ENCODE measurements around the gene SAMD5.
A peak's percentile ranks its signal among the peaks of the same experiment; 100 is the strongest.

The SAMD5 gene

DNA sequence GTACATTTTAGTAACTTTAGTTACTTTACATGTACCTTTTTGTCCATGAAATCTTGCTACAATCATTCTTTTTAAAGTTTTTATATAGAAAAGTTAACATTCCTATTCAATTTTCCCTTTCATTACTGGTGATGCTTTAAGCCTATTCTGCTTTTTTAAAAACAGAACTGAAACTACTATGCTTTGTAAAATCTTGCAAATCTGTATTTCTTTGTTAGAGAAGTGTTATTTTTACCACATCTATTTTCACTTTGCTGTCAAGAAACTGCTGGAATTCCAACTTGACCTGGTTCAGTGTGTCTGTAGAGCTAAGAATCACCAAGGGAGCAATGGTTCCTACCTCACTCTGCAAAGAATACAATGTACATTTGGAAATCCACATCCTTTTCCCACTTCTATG lies 21.8 kb upstream of the SAMD5 start:
- DNase-seq (ENCODE audit: low read depth): no peak
- TF ChIP-seq, protein P1, sequence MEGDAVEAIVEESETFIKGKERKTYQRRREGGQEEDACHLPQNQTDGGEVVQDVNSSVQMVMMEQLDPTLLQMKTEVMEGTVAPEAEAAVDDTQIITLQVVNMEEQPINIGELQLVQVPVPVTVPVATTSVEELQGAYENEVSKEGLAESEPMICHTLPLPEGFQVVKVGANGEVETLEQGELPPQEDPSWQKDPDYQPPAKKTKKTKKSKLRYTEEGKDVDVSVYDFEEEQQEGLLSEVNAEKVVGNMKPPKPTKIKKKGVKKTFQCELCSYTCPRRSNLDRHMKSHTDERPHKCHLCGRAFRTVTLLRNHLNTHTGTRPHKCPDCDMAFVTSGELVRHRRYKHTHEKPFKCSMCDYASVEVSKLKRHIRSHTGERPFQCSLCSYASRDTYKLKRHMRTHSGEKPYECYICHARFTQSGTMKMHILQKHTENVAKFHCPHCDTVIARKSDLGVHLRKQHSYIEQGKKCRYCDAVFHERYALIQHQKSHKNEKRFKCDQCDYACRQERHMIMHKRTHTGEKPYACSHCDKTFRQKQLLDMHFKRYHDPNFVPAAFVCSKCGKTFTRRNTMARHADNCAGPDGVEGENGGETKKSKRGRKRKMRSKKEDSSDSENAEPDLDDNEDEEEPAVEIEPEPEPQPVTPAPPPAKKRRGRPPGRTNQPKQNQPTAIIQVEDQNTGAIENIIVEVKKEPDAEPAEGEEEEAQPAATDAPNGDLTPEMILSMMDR (conservative IDR thresholded peaks at IDR 0.05; ENCODE audit: low read length): no peak

DNA sequence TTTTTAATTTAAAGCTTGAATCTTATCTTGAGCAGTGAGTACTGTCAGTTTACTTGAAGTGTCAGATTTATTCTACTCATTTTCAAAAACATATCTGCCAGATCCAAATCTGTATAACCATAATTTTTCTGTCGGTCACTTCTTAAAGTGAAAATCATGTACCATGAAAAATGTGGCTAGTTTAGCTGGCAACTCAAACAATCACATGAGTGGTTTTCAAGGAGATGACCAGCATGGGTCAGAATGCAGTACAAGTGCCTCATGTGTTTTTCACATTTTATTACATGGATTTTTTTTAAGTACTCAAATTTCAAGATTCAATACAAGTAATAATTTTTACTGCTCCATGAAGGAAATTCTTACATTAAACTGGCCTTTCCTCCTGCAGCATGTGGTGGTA lies 11.0 kb upstream of the SAMD5 start:
- H3K4me3 ChIP-seq (ENCODE audit: low read length): no peak overlapping the region
- no peak for DNase-seq (ENCODE audit: low read depth)
- TF ChIP-seq, protein P1 (conservative IDR thresholded peaks at IDR 0.05; ENCODE audit: low read length): no peak

More for the DNA sequence above, 21.8 kb upstream of the SAMD5 start:
- H3K4me3 ChIP-seq (ENCODE audit: low read length): no peak overlapping the region

DNA sequence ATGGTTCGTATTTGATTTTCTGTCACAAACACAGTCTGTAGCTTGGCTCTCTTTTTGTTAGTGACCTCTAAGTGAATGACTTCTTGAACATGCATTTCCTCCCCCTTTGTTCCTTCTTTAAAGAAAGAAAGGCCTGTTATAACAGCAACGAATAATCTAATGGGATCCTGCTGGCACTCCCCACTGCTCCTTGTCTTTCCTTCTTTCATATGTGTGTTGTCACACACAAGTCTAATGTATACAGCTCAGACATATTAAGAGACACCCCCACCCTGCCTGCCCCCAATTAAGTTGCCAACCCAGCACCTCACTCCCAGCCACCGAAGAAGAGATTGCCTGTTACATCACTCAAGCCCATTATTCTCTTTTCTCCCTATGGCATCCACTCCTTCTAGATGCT lies 4.9 kb upstream of the SAMD5 start:
- DNase-seq (ENCODE audit: low read depth): no peak
- no peak overlapping the region for H3K4me3 ChIP-seq (ENCODE audit: low read length)
- TF ChIP-seq, protein P1 (conservative IDR thresholded peaks at IDR 0.05; ENCODE audit: low read length): no peak

DNA sequence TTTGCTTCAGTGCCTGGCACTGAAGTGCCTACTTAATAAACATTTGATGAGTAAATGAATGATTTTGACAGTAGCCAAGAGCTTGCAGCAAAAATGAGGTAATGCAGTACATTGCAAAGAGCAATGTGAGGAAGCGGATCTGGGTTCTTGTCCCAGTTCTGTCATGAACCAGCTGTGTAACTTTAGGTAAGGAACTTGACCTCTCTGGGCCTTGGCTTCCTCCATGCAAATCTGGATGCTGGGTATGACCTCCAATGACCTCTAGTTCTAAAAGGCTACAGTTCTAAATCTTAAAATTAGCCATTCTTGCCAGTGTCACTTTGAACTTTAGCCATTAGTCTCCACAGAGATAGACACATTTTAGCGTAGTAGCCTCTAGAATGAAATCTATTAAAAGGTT lies 3.6 kb upstream of the SAMD5 start:
- H3K4me3 ChIP-seq (ENCODE audit: low read length): no peak overlapping the region
- DNase-seq (ENCODE audit: low read depth): no peak
- TF ChIP-seq, protein P1 (conservative IDR thresholded peaks at IDR 0.05; ENCODE audit: low read length): no peak

DNA sequence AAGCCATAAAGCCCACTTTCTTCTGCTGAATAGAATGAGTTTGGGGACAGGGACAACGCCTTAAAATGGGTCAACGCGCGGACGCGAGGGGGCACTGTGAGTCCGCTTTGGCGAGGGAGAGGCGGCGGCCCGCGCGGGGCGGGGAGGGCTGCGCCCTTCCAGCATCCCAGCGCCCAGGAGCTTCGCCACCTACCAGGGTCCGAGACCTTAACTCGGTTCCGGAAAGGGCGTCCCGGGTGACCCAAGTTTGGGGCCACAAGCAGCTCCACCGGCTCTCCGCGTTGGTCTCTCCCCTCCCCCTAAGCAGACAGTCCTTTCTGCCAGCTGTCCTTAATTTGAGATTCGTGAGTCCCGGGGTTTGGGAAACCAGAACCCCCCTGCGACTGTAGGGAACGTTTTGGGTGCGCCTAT lies 1.8 kb upstream of the SAMD5 start:
- peak; percentile 29 for DNase-seq (ENCODE audit: low read depth)
- TF ChIP-seq, protein P1 (conservative IDR thresholded peaks at IDR 0.05; ENCODE audit: low read length): peak; percentile 65
- peak overlapping the region; percentile 36 for H3K4me3 ChIP-seq (ENCODE audit: low read length)

DNA sequence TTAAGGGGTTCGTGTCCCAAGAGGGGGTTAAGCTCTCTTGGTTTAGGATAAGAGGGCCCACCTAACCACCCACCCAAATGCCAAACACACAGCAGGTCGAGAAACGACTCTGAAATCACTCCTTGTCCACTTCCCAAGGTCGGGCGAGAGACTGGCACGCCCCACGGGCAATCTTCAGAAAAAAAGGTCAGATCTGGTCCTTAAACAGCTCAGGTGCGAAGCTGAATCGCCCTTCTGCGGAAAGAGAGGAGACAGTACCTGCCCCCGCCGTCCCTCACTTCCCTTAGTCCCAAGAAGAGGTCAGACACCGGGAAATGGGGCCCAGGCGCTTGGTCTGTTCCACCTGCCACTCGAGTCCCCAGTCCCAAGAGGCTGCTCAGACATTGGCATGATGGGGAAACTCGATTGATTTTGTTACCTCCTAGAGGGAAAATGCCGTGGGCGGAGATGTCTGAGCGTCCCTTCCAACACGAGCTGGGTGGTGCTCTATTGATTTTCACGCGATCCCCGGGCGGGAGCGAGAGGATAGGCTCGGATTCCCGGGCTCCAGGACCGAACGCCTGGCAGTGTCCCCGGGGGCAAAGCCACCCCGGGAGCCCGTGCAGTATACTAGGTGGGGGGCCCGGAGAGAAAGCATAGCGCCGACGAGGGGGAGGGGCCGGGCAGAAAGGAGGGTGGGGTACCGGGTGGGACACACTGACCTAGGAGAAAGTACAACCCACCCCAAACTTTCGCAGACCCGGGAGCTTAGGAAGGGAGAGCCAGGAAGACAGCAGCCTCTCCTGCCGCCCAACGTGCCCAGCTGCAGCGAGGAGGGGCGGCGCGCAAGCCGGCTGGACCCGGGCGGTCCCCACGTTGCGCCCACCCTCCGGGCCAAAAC lies 1.1 kb upstream of the SAMD5 start:
- peak overlapping the region; percentile 60 for H3K4me3 ChIP-seq (ENCODE audit: low read length)
- DNase-seq (ENCODE audit: low read depth): no peak
- TF ChIP-seq, protein P1 (conservative IDR thresholded peaks at IDR 0.05; ENCODE audit: low read length): no peak
